ENCODE results near the gene NPM3.

Gene NPM3

GRCh38 chr10:101773923-101774588 lies 9.2 kb downstream of the NPM3 start:
- no peak for DNase-seq

GRCh38 chr10:101772895-101773761 lies 10.1 kb downstream of the NPM3 start:
- DNase-seq = no peak

- DNase-seq = no peak
Measured at GRCh38 chr10:101772017-101772894, 11.0 kb downstream of the NPM3 start.

- DNase-seq = no peak
Measured at GRCh38 chr10:101771380-101771779, 11.9 kb downstream of the NPM3 start.

- DNase-seq = no peak
Measured at GRCh38 chr10:101770331-101771215, 12.7 kb downstream of the NPM3 start.

GRCh38 chr10:101769541-101770180 lies 13.6 kb downstream of the NPM3 start:
- no peak for DNase-seq

GRCh38 chr10:101768791-101769170 lies 14.5 kb downstream of the NPM3 start:
- DNase-seq = no peak

- DNase-seq = no peak
Measured at GRCh38 chr10:101767966-101768790, 15.1 kb downstream of the NPM3 start.

GRCh38 chr10:101767600-101767945 lies 15.7 kb downstream of the NPM3 start:
- no peak for DNase-seq

- DNase-seq = no peak
Measured at GRCh38 chr10:101766753-101767599, 16.3 kb downstream of the NPM3 start.

- DNase-seq = no peak
Measured at GRCh38 chr10:101766306-101766705, 16.9 kb downstream of the NPM3 start.

GRCh38 chr10:101763141-101763846 lies 20.0 kb downstream of the NPM3 start:
- no peak for DNase-seq

- no peak for DNase-seq
Measured at GRCh38 chr10:101762736-101763135, 20.5 kb downstream of the NPM3 start.

GRCh38 chr10:101761226-101761625 lies 22.0 kb downstream of the NPM3 start:
- DNase-seq = no peak

GRCh38 chr10:101760510-101760909 lies 22.7 kb downstream of the NPM3 start:
- DNase-seq = no peak

GRCh38 chr10:101759309-101760247 lies 23.7 kb downstream of the NPM3 start:
- DNase-seq = no peak

GRCh38 chr10:101758858-101759257 lies 24.4 kb downstream of the NPM3 start:
- DNase-seq = no peak

GRCh38 chr10:101752241-101752640 lies 31.0 kb downstream of the NPM3 start:
- no peak for DNase-seq
